K562 (cell line): ENCODE measurements around the gene BAIAP2. TPM values are rescaled to one million over a fixed set of nuclear protein-coding genes. Genes with fewer than 3 reads are reported as not detected.

Experiments used
- ATAC-seq: fragments of 200-7000 bp; cut with Tn5 transposase; 3 replicates; pipeline ENCODE4 v1.9.1; 2020; ENCODE audit warnings: moderate library complexity
- BruUV-seq: library from RNA; stranded (reverse); fragments of 400-500 nt; replicated peaks from 2 replicates; lab custom pipeline; 2021; lab: Mats Ljungman, UMichigan
- CTCF ChIA-PET: fragments of 300-600 bp; formaldehyde crosslinking; extraction: SDS; loops from one replicate; lab custom pipeline; 2021; ENCODE audit warnings: low intra/inter-chr PET ratio; lab: Yijun Ruan, JAX
- POLR2A ChIA-PET: fragments of 300-600, 350-650 bp; sonication (Branson Sonifier 250); formaldehyde crosslinking; extraction: SDS; loops from one replicate; lab custom pipeline; 2021; ENCODE audit warnings: antibody characterized with exemption, inconsistent platforms; lab: Yijun Ruan, JAX
- DNase-seq, 4 experiments: peaks; one replicate each; pipeline versions ENCODE4 v3.0.0 to v3.0.0-alpha.2; 2011 to 2018; ENCODE audit warnings: low spot score in 3 of 4, mixed read lengths in 3 of 4; ENCODE audit errors: extremely low read depth in 1 of 4
- FAIRE-seq: peaks from 2 replicates; lab custom pipeline; 2011; peaks lifted over from hg19 to GRCh38; lab: Jason Lieb, UNC
- H2AFZ ChIP-seq: 2 replicates; pipeline ENCODE4 v1.6.0; 2011; ENCODE audit warnings: low read depth, low read length, control low read depth, inconsistent platforms
- H3K27ac ChIP-seq: fragments of 200-600 bp; 3 replicates; pipeline ENCODE4 v1.8.0; 2011; ENCODE audit warnings: low read depth, mild to moderate bottlenecking, control low read depth, inconsistent platforms, low read length, moderate library complexity, mixed read lengths; ENCODE audit errors: extremely low read depth
- H3K27me3 ChIP-seq, 2 experiments: fragments of 300-600 bp in 1 of 2; 2 replicates in 1 of 2; 3 replicates in 1 of 2; pipeline versions ENCODE4 v1.6.0 to v1.8.0; 2011; ENCODE audit warnings: inconsistent platforms in 2 of 2, low read length in 2 of 2, mild to moderate bottlenecking in 1 of 2, mixed read lengths in 1 of 2, moderate library complexity in 1 of 2; ENCODE audit not compliant: control insufficient read depth in 2 of 2, insufficient read depth in 2 of 2
- H3K36me3 ChIP-seq: fragments of 300-600 bp; 3 replicates; pipeline ENCODE4 v1.8.0; 2011; ENCODE audit warnings: mild to moderate bottlenecking, low read length, inconsistent platforms; ENCODE audit not compliant: control insufficient read depth, insufficient read depth
- H3K4me1 ChIP-seq, 2 experiments: fragments of 200-600 bp in 1 of 2; replicated peaks in 1 of 2; 2 replicates in 1 of 2; 3 replicates in 1 of 2; pipeline versions ENCODE4 v1.5.1 to v1.8.0; 2011; ENCODE audit warnings: inconsistent platforms in 2 of 2, low read length in 2 of 2, mild to moderate bottlenecking in 1 of 2, mixed read lengths in 1 of 2, moderate library complexity in 1 of 2; ENCODE audit not compliant: control insufficient read depth in 2 of 2, insufficient read depth in 2 of 2
- H3K4me2 ChIP-seq: 2 replicates; pipeline ENCODE4 v1.6.1; 2011; ENCODE audit warnings: low read length, control low read depth, inconsistent platforms, mixed read lengths; ENCODE audit not compliant: insufficient read depth
- H3K4me3 ChIP-seq: fragments of 200-600 bp; sonication (generic), shearing (Covaris generic); 2 replicates; pipeline ENCODE4 v1.5.1; 2016; ENCODE audit warnings: control low read depth, inconsistent platforms
- H3K79me2 ChIP-seq: fragments of 200-600 bp; 3 replicates; pipeline ENCODE4 v1.8.0; 2011; ENCODE audit warnings: low read length, inconsistent platforms; ENCODE audit not compliant: control insufficient read depth, insufficient read depth
- H3K9ac ChIP-seq, 2 experiments: 2 replicates each; pipeline versions ENCODE4 v1.6.0 to v1.6.1; 2011; ENCODE audit warnings: low read depth in 2 of 2, low read length in 2 of 2, control low read depth in 1 of 2, inconsistent platforms in 1 of 2, mild to moderate bottlenecking in 1 of 2, mixed read lengths in 1 of 2; ENCODE audit not compliant: insufficient read depth in 1 of 2
- H3K9me1 ChIP-seq: one replicate; pipeline ENCODE4 v1.6.0; 2011; ENCODE audit warnings: inconsistent platforms, mild to moderate bottlenecking, low read length, moderate library complexity; ENCODE audit not compliant: control insufficient read depth, insufficient read depth
- H3K9me3 ChIP-seq: replicated peaks from 2 replicates; pipeline ENCODE4 v1.5.1; 2011; ENCODE audit warnings: low read depth, low read length, inconsistent platforms; ENCODE audit not compliant: control insufficient read depth, insufficient read depth
- H4K20me1 ChIP-seq: replicated peaks from 2 replicates; pipeline ENCODE4 v1.6.1; 2011; ENCODE audit warnings: low read length, inconsistent platforms, mixed read lengths; ENCODE audit not compliant: control insufficient read depth, insufficient read depth
- NR4A1 ChIP-seq, 2 experiments: fragments of 250-450 bp in 1 of 2; fragments of 450-650 bp in 1 of 2; sonication (Bioruptor Pico) in 1 of 2; IDR thresholded peaks; 2 replicates each; pipeline versions ENCODE4 v1.4.0 to v1.6.1; 2016 to 2020; ENCODE audit warnings: mild to moderate bottlenecking in 2 of 2, missing compliant biosample characterization in 1 of 2, missing genetic modification characterization in 1 of 2, moderate library complexity in 1 of 2
- POLR2A ChIP-seq: fragments of 450-650 bp; conservative IDR thresholded peaks from 2 replicates; pipeline ENCODE4 v1.6.1; 2016
- ZNF197 ChIP-seq: fragments of 200-800 bp; sonication (Bioruptor generic); IDR thresholded peaks from 2 replicates; pipeline ENCODE4 v1.6.1; 2016; ENCODE audit warnings: low read depth, missing genetic modification characterization, missing compliant biosample characterization
- ZNF3 ChIP-seq: fragments of 250-450 bp; sonication (Bioruptor Pico); IDR thresholded peaks from 2 replicates; pipeline ENCODE4 v1.5.0; 2021; ENCODE audit warnings: mild to moderate bottlenecking, moderate library complexity
- ZNF740 ChIP-seq, 3 experiments: fragments of 200-800 bp in 1 of 3; sonication (Bioruptor generic) in 1 of 3; sonication (generic) in 1 of 3; formaldehyde crosslinking in 1 of 3; IDR thresholded peaks; 2 replicates each; pipeline versions ENCODE4 v1.6.1 to v1.8.0; 2016 to 2022; ENCODE audit warnings: mild to moderate bottlenecking in 2 of 3, missing compliant biosample characterization in 2 of 3, missing genetic modification characterization in 2 of 3, missing genetic modification reagents in 1 of 3
- WGBS: fragments of 100-300 bp; shearing (Covaris generic); methylation state at CpG from one replicate; pipeline ENCODE4 v1.1.6; 2016; ENCODE audit warnings: low coverage, mixed read lengths; ENCODE audit not compliant: insufficient coverage; ENCODE audit errors: missing lambda C conversion rate; 5-methylcytosine and 5-hydroxymethylcytosine counted together
- in situ Hi-C: fragments of 300-500 bp; cut with MboI; formaldehyde crosslinking; loops from 4 replicates; pipeline ENCODE4 v1.15.0; 2018; ENCODE audit warnings: inconsistent platforms, mixed read lengths
- intact Hi-C: fragments of 100-400 bp; cut with micrococcal nuclease; formaldehyde crosslinking; loops from 2 replicates; pipeline ENCODE4 v1.14.2; 2022
- polyA plus RNA-seq, 8 experiments: library from polyadenylated mRNA; depleted of rRNA in 4 of 8; stranded (reverse) in 5 of 8; unstranded in 3 of 8; fragments of >200 nt; fragmentation: Nextera tagmentation in 2 of 8; fragmentation: Illumina TruSeq in 1 of 8; extraction: Ambion mirVana in 2 of 8; extraction: Trizol in 1 of 8; gene quantifications; 2 replicates each; pipeline versions ENCODE4 v1.2.1 to v1.2.3, GENCODE V29; 2011 to 2014; ENCODE audit warnings: inconsistent platforms in 1 of 8, missing spikeins in 1 of 8
- total RNA-seq, 7 experiments: library from RNA; depleted of rRNA in 6 of 7; stranded (reverse); fragments of >200 nt in 6 of 7; fragmentation: Illumina TruSeq in 2 of 7; extraction: Trizol in 2 of 7; gene quantifications; 2 replicates each; pipeline versions ENCODE4 v1.2.1 to v1.2.3, GENCODE V29; 2011 to 2021; ENCODE audit warnings: low replicate concordance in 1 of 7

The BAIAP2 gene
- total and polyA plus RNA-seq, 9 of the 15 experiments (the other 6 are each of a cell fraction or from before 2014, with no cell fraction given): 2.3 to 51.6 (median 18.4) TPM

- intact Hi-C loops: no loop called here
- Histone ChIP-seq H3K4me1 (peaks cover 0 to 73% of the 10 kb centered on the region in 2 experiments; a peak in 2 of 5 replicates), H3K4me2 (no peak overlapping the region), H2AFZ (no peak overlapping the region), H4K20me1 (peaks cover 5% of the 10 kb centered on the region; the same call in 1 of the 2 replicates), H3K9me3 (no peaks in the 10 kb centered on the region), H3K27ac (no peak overlapping the region), H3K27me3 (peaks cover 32 to 82% of the 10 kb centered on the region in 2 experiments; a peak in 4 of 5 replicates), H3K36me3 (no peaks in the 10 kb centered on the region), H3K4me3 (no peak overlapping the region), H3K9ac (no peak overlapping the region), H3K9me1 (no peaks in the 10 kb centered on the region), H3K79me2 (no peaks in the 10 kb centered on the region)
- TF ChIP-seq POLR2A (no peak), NR4A1 (CRISPR knock-in tag; IDR thresholded peaks at IDR 0.05) (no peak), NR4A1 (tag; IDR thresholded peaks at IDR 0.05) (no peak), ZNF3 (CRISPR knock-in tag) (no peak), ZNF740 (CRISPR knock-in tag; IDR thresholded peaks at IDR 0.05) (peak; percentile 70; the same call in 1 of the 2 replicates), ZNF740 (tag; IDR thresholded peaks at IDR 0.05) (no peak), ZNF197 (no peak)
- POLR2A ChIA-PET: interaction anchor here (0.7 to 1.0 kb wide), 2 partner anchors 11 to 1711 kb away, joined by 3 read pairs; no protein-coding TSS in a partner anchor
- WGBS: 8% methylated on average over 9 of the region's 15 CpGs
- DNase-seq (no peak), FAIRE-seq (no peak), ATAC-seq (no peak)
- CTCF ChIA-PET: no interaction called here
- no TSS peak for BruUV-seq
- in situ Hi-C loops: no loop called here
These were observed 128.9 kb downstream of the BAIAP2 start for GRCh38 chr17:81163703-81164370.
